ENCODE results near the gene PRR15L.

- no peak for TF ChIP-seq SUZ12 (IDR thresholded peaks at IDR 0.05; ENCODE audit: extremely low read depth, insufficient read depth, insufficient read length)
- TF ChIP-seq ZNF274 (IDR thresholded peaks at IDR 0.05; ENCODE audit: low read depth, low read length) = no peak
- TF ChIP-seq YY1 (IDR thresholded peaks at IDR 0.05; ENCODE audit: insufficient read depth, insufficient read length) = no peak
Measured at GRCh38 chr17:47975189-47975822, 17.6 kb upstream of the PRR15L start.
